NCI-H1092 (cell line): ENCODE measurements around the gene MAPK8IP3.
"Not testable (repeated sequence)": the region's sequence is repeated elsewhere in the genome, so short reads cannot be mapped to it uniquely, and the experiment has no call there.

Source experiments
- DNase-seq: peaks from one replicate; lab custom pipeline; 2025; lab: John Stamatoyannopoulos, UW

Gene MAPK8IP3

DNA sequence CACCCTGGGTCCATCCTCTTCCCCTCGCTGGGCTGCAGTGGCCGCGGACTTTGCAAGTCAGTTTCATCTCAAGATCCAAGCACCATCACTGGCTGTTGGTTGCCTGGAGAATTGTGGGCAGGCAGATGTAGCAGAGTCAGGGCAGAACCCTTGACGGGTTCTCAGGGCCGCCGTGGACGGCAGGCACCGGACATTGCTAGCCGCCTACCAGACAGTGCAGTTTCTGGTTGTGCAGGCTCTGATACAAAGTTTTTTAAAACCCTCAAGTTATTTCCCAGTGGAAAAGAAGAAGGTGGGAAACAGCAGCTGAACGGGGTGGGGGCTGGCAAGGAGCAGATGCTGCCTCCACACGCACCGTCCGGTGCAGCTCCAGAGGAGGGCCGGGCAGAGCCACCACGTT lies 3.4 kb downstream of the MAPK8IP3 start:
- DNase-seq, result no peak

DNA sequence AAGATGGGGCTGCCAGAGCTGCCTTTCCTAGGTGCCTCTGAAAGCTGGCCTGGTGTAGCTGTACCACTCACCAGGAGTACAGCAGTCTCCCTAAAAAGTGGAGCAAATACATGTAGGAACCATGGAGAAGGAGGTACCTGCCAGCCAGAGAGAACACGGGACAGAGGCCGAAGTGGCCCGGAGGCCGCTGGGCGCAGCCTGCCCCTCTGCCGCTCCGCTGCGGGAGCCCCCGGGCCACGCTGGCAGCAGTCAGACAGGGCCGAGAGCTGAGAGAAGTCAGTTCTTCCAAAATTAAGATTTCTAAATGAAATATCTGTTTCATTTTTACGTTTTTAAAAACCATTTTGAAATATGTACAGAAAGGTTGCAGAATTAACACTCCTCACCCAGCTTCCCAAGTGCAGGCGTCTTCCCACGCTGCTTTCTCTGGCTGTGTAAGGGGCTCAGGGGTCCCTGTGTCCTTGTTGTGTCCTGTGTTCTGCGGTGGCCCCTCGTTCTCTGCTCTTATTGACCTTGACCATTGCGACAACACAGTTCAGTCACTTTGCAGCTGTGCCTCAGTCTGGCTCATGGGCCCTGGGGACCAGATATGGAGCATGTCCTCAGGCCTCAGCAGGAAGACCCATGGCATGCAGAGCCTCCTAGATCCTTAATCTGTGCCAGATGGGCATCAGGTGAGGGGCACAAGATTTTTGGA lies 5.0 kb downstream of the MAPK8IP3 start:
- no peak for DNase-seq

- DNase-seq, result no peak
Observed at GRCh38 chr16:1712791-1713261, 6.8 kb downstream of the MAPK8IP3 start.

- no peak for DNase-seq
Observed at GRCh38 chr16:1713331-1713730, 7.3 kb downstream of the MAPK8IP3 start.

GRCh38 chr16:1713933-1714332 lies 7.9 kb downstream of the MAPK8IP3 start:
- DNase-seq, result no peak

DNA sequence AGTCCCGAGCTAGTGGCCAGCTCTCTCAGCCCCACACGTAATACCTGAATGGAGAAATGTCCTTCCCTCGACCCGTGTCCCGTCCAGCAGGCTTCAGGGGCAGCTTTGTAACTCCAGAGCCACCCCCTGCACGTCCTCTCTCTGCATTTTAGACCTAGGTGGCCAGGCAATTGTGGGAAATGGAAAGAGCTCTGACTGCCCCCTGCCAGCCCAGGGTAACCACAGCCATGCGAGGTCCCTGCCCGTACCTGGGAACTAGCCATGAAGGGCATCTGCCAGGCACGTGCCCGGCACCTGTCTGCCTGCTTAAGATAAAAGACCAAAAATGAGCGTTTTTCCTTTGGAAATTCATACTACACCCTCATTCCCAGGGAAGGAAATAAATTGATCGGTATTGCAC lies 9.2 kb downstream of the MAPK8IP3 start:
- DNase-seq, result no peak

DNA sequence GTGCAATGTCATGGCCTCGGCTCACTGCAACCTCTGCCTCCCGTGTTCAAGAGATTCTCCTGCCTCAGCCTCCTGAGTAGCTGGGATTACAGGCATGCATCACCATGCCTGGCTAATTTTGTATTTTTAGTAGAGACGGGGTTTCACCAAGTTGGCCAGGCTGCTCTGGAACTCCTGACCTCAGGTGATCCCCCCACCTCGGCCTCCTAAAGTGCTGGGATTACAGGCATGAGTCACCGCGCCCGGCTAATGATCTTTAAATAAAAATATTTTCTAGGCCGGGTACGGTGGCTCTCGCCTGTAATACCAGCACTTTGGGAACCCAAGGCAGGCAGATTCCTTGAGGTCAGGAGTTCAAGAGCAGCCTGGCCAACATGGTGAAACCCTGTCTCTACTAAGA lies 12.2 kb downstream of the MAPK8IP3 start:
- DNase-seq, result not testable (repeated sequence)

DNA sequence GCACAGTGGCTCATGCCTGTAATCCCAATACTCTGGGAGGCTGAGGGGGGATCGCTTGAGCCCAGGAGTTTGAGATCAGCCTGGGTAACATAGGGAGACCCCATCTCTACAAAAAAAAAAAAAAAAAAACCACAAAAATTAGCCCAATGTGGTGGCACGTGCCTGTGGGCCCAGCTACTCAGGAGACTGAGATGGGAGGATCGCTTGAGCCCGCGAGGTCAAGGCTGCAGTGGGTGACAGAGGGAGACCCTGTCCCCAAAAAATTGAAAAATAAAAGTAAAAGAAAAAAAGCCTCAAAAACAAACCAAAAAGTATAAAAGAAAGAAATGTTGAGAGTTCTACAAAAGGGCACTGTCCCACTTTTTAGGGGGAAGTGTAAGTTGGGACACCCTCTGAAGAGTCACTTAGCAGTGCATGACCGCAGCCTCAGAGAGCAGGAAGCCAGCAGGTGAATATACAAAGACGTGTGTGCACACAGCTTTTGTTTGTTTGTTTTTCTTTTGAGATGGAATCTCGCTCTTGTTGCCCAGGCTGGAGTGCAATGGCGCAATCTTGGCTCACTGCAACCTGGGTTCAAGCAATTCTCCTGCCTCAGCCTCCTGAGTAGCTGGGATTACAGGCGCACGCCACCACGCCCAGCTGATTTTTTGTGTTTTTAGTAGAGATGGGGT lies 13.7 kb downstream of the MAPK8IP3 start:
- DNase-seq, result peak; percentile 49

GRCh38 chr16:1721372-1721771 lies 15.4 kb downstream of the MAPK8IP3 start:
- DNase-seq, result no peak

- no peak for DNase-seq
Observed at GRCh38 chr16:1723450-1724147, 17.6 kb downstream of the MAPK8IP3 start.

DNA sequence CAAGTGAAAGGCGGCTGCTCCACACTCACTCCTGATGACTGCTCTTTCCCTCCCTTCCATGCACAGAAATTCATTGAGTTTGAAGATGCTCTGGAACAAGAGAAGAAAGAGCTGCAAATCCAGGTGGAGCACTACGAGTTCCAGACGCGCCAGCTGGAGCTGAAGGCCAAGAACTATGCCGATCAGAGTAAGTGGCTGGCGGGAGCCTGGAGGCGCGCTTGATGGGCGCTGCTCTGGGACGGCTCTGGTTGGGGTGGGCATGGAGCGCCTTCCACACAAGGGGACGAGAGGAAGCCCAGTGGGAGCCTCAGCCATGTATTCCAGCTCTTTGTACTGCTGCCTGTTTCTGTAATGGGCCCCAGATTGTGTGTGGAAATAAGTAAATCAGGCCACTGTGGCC lies 18.5 kb downstream of the MAPK8IP3 start:
- DNase-seq, result no peak

- no peak for DNase-seq
Observed at GRCh38 chr16:1726661-1727502, 20.9 kb downstream of the MAPK8IP3 start.

DNA sequence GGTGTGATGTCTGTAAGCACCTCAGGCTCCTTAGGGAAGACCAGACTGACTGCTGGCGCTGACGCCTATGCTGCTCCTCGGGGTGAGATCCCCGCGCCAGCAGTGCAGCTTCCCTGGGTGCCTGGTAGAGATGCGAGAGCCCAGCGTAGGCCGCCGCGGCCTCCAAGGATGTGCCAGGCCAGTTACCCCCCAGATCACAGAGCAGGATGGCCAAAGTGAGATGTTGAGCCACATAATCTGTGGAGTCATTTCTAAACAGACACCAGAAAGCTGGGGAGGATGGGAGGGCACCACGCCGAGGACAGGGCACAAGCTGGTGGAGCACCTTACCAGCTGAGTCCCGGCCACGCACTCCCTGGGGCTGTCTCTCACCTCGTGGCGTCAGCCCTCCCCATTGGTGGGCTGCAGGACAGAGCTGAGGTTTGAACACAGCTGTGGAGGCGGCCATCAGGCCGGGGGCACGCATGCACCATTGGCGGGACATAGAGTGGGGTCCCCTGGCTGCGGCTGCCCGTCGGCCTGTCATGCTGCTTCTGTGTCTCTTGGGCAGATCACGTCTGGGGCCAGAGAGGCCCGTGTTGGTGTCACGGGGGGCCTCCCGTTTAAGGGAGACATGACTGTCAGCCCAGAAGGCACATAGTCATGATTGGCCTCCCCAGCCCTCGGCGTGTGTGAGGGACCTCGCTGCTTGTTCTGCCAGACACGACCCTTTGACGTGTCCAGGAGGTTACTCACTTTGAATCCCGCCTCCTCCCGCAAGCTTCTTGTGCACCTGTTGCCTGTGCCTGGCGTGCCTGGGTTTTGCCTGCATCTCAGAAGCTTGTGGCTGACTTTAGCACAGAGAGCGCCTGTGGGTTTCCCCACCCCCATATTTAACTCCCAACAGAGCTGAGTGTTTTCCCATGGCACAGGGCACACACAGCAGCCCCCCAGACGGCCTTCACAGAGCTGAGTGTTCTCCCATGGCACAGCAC lies 21.9 kb downstream of the MAPK8IP3 start:
- no peak for DNase-seq

GRCh38 chr16:1729026-1729425 lies 23.0 kb downstream of the MAPK8IP3 start:
- DNase-seq, result no peak

DNA sequence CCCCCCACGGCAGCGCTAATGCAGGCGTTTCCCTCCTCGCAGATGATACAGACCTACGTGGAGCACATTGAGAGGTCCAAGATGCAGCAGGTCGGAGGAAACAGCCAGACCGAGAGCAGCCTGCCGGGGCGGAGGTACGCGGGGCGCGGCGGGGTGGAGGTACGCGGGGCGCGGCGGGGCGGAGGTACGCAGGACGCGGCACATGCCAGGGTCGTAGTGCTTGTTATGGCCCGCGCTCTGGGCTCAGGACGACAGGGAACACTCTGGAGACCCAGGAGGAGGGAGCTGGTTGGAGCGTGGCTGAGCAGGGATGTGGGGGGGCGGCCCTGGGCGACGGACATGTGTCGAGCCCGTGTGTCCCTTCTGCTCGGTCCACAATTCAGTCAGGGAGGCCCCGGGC lies 23.4 kb downstream of the MAPK8IP3 start:
- no peak for DNase-seq

GRCh38 chr16:1731073-1731472 lies 25.1 kb downstream of the MAPK8IP3 start:
- no peak for DNase-seq

GRCh38 chr16:1731603-1732002 lies 25.6 kb downstream of the MAPK8IP3 start:
- DNase-seq, result no peak

- DNase-seq, result no peak
Observed at GRCh38 chr16:1732071-1732470, 26.1 kb downstream of the MAPK8IP3 start.

DNA sequence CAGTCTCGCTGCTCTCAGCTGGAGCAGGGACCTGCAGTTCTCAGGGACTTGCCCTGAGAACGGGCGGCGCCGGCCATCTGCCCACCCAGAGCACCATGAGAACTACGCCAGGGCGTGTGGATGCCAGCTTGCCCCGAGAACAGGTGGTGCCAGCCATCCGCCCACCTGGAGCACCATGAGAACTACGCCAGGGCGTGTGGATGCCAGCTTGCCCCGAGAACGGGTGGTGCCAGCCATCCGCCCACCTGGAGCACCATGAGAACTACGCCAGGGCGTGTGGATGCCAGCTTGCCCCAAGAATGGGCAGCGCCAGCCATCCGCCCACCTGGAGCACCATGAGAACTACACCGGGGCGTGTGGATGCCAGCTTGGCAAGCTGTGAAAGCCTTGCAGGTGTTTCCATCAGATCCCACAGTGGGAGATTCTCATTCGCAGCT lies 26.6 kb downstream of the MAPK8IP3 start:
- DNase-seq, result not testable (repeated sequence)

DNA sequence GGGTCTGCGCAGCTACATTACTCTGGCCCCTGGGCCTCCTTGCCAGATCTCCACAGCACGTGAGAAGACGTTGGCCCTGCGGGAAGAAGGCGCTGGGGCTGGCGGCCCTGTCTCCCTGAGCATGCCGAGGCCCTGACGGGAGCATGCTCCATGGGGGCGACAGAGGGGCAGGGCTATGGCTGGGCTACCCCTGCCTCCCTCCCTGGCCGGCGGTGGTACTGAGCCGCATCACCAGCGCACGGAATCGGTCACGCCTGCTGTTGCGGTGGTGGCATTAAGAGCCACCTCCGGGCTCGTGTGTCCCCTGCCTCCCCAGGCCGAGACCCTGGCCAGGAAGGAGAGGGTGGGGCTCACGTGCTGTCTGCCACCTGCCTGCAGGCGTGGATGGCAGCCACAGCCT lies 28.1 kb downstream of the MAPK8IP3 start:
- no peak for DNase-seq

- no peak for DNase-seq
Observed at GRCh38 chr16:1734816-1735215, 28.8 kb downstream of the MAPK8IP3 start.
